ENCODE results near the gene GABRR3. TPM values are rescaled to one million over a fixed set of nuclear protein-coding genes. Genes with fewer than 3 reads are reported as not detected.

Gene GABRR3
- polyA plus RNA-seq, 1 of the 3 experiments (the other 2 are of a cell fraction), result not detected

- no peak overlapping the region for H3K4me2 ChIP-seq
- H3K27me3 ChIP-seq (ENCODE audit: insufficient read depth), result no peaks in the 10 kb centered on the region
- H3K4me1 ChIP-seq (ENCODE audit: control insufficient read depth in 1 of 2, insufficient read depth in 2 of 2, low read depth in 1 of 2, low read length in 1 of 2), result no peaks in the 10 kb centered on the region
- TF ChIP-seq CTCF (IDR thresholded peaks at IDR 0.05) (no peak), REST (IDR thresholded peaks at IDR 0.05; ENCODE audit: low read depth, low read length) (no peak)
- no peak overlapping the region for H3K4me3 ChIP-seq (ENCODE audit: low read depth in 2 of 2, low read length in 1 of 2)
- ChIA-PET CTCF (interaction anchor here (1.1 to 4.9 kb wide), 5 partner anchors 9 to 222 kb away, joined by 3 to 30 read pairs (median 4); no protein-coding TSS in a partner anchor), POLR2A (no interaction called here)
- H3K36me3 ChIP-seq (replicated peaks in 1 of 2; ENCODE audit: control insufficient read depth in 1 of 2, insufficient read depth in 2 of 2, low read length in 1 of 2), result no peaks in the 10 kb centered on the region
- 78% methylated on average over 2 of the region's 2 CpGs for WGBS (ENCODE audit: low lambda C conversion rate)
- H3K79me2 ChIP-seq (ENCODE audit: insufficient read depth), result no peaks in the 10 kb centered on the region
- no peak overlapping the region for H3K9ac ChIP-seq
- no peaks in the 10 kb centered on the region for H3K9me2 ChIP-seq
- no peak for DNase-seq
- H3K9me3 ChIP-seq, result no peaks in the 10 kb centered on the region
- no peak overlapping the region for H3K27ac ChIP-seq (ENCODE audit: low read depth in 2 of 2, low read length in 1 of 2)
- H2AFZ ChIP-seq (ENCODE audit: low read depth), result no peak overlapping the region
- no peaks in the 10 kb centered on the region for H4K20me1 ChIP-seq (ENCODE audit: insufficient read depth)
- no peaks in the 10 kb centered on the region for H3F3A ChIP-seq (replicated peaks; ENCODE audit: insufficient read depth)
Observed at GRCh38 chr3:98014268-98014585, 20.9 kb downstream of the GABRR3 start.

- Histone ChIP-seq H3K9me2 (no peaks in the 10 kb centered on the region), H3K27ac (ENCODE audit: low read depth in 2 of 2, low read length in 1 of 2) (no peak overlapping the region), H3F3A (replicated peaks; ENCODE audit: insufficient read depth) (no peaks in the 10 kb centered on the region), H3K9me3 (no peaks in the 10 kb centered on the region), H2AFZ (ENCODE audit: low read depth) (no peak overlapping the region), H3K79me2 (ENCODE audit: insufficient read depth) (no peaks in the 10 kb centered on the region), H3K4me3 (ENCODE audit: low read depth in 2 of 2, low read length in 1 of 2) (no peak overlapping the region), H3K4me2 (no peak overlapping the region), H3K4me1 (ENCODE audit: control insufficient read depth in 1 of 2, insufficient read depth in 2 of 2, low read depth in 1 of 2, low read length in 1 of 2) (no peaks in the 10 kb centered on the region), H3K9ac (no peak overlapping the region), H3K36me3 (replicated peaks in 1 of 2; ENCODE audit: control insufficient read depth in 1 of 2, insufficient read depth in 2 of 2, low read length in 1 of 2) (no peaks in the 10 kb centered on the region), H4K20me1 (ENCODE audit: insufficient read depth) (no peaks in the 10 kb centered on the region), H3K27me3 (ENCODE audit: insufficient read depth) (no peaks in the 10 kb centered on the region)
- WGBS (ENCODE audit: low lambda C conversion rate), result 36% methylated on average over 4 of the region's 4 CpGs
- no peak for DNase-seq
- CTCF ChIA-PET, result interaction anchor here (1.1 to 4.9 kb wide), 8 partner anchors 8 to 227 kb away, joined by 3 to 30 read pairs (median 4); no protein-coding TSS in a partner anchor
- POLR2A ChIA-PET, result no interaction called here
- TF ChIP-seq CTCF (IDR thresholded peaks at IDR 0.05) (no peak), TCF12 (IDR thresholded peaks at IDR 0.05) (no peak), FOXJ3 (CRISPR knock-in tag; IDR thresholded peaks at IDR 0.05) (no peak), IRF3 (IDR thresholded peaks at IDR 0.05; ENCODE audit: low read depth, low read length) (no peak), ZBTB33 (IDR thresholded peaks at IDR 0.05; ENCODE audit: borderline replicate concordance, low read depth) (no peak), RAD21 (IDR thresholded peaks at IDR 0.05; ENCODE audit: low read length) (no peak), TEAD4 (IDR thresholded peaks at IDR 0.05; ENCODE audit: borderline replicate concordance, insufficient read depth) (no peak), RXRA (IDR thresholded peaks at IDR 0.05; ENCODE audit: borderline replicate concordance, low read depth) (no peak)
Observed at GRCh38 chr3:98013411-98014267, 21.5 kb downstream of the GABRR3 start.
